Activated CD4-positive, CD25-positive, alpha-beta regulatory T cell treated with anti-CD3 and anti-CD28 coated beads, Interleukin-2, amount 50 U/mL, for 16 hours (primary cell): Measurements from ENCODE around the gene MINDY3.
"Not testable (repeated sequence)": the region's sequence is repeated elsewhere in the genome, so short reads cannot be mapped to it uniquely, and the experiment has no call there.

Experiments used
- DNase-seq: peaks from one replicate; pipeline ENCODE4 v3.0.0-alpha.2; 2020; ENCODE audit warnings: low read depth, low spot score

MINDY3 gene

DNA sequence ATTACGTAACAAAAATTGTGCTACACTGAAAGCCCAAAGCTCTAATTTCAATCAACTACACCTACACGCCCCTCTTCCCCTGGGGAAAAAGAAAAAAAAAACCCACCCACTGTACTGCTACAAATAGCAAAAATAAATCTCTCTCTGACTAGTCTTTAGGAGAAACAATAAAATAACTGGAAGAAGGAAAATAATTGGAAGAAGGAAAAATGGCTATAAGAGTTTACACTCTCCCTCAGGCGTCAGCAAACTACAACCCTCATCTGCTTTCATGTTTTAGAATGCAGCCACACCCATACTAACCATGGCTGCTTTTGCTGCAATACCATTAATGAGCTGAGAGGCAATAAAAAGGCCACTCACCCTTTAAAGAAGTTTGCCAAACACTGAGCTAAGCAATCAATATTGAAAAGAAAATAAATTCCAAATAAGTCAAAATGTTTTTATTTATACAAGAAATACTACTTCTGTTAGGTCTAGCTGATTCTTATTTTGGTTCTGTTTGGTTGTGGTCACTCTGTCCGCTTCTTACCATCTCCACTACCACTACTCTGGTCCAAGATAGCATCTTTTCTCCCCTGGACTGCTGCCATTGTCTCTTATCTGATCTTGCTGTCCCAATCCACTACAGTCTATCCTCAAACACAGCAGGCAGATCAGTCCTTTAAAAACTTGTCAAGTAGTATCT, 3.8 kb downstream of the MINDY3 start:
- no peak for DNase-seq

DNA sequence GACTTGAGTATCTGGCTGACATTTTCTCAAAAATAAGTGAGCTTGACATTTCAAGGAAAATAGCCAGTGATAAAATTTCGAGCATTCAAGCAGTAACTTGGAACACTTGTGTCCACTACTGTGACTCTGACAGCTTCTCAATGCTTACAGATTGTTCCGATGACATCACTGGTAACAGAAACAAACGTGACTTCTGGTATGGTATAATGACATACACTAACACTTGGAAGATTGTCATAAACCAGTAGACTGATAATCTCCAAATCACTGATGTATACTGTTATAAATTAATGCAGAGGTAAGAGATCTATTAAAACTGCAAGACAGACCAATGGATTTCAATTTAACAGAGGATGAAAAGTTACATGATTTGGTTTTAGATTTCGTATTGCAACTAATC, 6.5 kb downstream of the MINDY3 start:
- DNase-seq: no peak

DNA sequence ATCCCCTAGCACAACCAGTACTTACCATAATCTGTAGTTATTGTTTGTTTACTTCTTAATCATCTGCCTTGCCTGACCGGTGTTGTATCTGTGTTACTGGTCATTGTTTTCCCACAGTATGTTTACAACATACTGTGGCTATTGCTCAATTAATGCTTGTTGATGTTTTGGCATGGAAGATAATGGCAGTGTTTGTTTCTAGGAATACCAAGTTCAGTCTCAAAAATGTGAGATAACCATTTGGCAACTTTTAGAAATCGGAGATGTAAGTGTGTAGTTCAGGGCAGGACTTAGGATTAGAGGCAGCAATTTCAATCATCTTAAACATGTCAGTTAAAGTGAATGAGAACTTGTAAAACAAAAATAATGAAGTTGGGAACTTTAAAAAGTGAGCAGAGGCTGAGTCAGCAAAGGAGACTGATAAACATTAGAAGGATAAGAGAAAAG, 8.2 kb downstream of the MINDY3 start:
- no peak for DNase-seq

GRCh38 chr10:15850337-15850978, 9.8 kb downstream of the MINDY3 start:
- DNase-seq: not testable (repeated sequence)

DNA sequence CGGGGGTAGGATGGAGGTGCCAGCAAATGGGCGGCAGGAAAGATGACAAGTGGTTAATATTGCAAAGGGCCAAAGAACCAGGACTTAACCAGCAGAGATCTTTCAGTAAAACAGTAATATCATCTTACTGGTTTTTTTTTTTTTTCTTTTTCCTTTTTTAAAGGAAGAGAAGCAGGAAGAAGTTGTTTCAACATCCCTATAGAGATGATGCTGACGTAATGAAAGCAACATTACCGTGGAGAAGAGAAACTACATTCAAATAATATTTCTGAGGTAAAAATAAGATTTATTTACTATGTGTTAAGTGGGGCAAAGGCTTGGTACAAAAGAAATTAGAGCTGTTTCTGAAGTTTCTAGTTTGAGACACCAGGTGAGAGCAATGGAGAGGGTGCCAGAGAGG, 11.0 kb downstream of the MINDY3 start:
- DNase-seq: no peak

DNA sequence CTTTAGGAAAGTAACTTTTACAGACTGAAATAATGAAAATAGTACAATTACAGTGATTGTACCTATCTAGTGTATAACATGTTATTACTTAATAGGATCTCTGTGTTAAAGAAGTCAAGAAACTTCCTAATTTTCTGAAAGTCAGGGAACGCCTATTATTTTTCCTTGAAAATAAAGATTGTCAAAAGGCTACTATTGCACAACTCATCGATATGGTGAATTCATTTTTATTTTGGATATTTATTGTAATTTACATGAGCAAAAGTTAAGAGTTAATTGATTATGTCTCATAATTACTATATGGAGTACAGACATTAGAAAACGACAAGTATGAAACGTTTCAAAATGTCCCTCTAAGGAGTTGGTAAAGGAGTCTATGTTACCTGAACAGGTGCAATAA, 12.8 kb downstream of the MINDY3 start:
- no peak for DNase-seq

DNA sequence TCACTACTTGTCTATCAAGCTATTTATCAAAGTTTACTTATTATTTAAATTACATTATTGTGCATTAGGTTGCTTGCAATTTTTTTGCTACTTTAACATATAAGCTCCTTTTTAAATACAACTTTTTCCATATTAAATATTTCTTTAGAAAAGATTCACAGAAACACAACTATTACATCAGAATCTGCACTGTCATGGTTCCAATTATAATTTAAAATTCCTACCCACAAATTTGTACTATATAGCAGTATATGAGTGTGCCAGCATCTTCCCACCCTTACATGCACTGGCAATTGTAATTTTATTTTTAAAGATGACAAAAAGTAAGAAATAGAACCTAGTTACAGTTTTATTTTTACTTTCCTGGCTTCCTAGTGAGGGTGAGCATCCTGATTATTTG, 15.8 kb downstream of the MINDY3 start:
- no peak for DNase-seq

DNA sequence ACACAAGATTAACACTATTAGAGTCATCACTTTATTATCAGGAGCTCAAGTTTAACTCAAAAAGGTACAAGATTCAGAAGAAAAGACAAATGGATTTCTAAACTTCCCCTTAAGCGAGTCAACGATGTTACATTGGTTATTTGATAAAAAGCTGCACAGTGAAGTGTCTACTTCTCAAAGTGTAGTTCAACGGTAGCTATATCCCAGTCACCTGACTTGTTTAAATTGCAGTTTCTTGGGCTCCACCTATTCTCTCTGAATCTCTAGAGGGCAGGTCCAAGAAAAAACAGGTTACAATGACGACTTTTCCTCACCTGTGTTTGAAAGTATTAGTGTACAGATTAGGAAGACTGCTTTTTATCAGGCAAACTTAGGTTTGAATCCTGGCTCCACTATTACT, 16.6 kb downstream of the MINDY3 start:
- no peak for DNase-seq

DNA sequence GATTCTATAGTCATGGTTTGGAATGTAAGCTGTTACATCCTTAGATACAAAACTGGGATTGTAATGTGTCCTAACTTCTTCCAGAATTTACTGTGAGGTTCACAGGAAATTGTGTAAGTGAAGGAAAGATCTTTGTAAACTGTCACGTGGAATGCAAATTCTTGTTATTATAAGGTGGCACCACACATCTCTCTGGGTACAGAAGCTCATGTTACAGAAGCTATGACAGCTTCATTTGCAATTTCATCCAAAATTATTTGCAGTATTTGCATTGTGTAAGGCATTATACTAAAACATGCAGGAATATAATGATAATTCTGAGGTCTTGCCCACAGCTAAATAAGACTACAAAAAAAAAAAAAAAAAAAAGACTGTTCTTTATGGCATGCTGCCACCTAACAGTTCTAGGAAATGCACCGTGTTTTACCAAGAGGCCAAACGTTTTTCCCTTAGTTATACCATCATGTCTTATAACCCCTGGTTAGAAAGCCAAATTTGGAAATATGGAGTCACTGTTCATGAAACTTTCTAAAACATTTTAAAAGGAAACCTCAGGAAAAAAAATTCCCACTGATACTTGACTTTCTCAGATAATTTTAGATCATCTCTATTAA, 17.6 kb downstream of the MINDY3 start:
- no peak for DNase-seq

GRCh38 chr10:15841696-15842095, 18.6 kb downstream of the MINDY3 start:
- DNase-seq: no peak

DNA sequence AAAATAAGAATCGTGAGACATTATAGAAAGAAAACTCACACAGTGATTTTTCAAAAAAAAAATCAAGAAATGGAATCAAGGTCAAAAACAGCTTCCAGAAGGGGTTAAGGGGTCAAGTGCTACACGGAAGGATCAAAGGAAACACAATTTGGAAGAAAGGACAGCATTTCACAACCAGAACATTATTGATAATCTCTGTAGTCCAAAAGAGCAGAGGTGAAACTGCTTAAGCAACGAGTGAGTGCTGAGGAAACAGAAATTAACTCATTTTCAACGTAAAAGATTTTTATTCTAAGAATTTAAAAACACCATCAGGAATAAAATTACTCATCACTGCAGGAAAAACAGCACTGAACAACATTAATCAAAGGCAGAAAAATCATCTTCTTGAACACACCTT, 23.5 kb downstream of the MINDY3 start:
- no peak for DNase-seq

GRCh38 chr10:15829495-15829894, 30.8 kb downstream of the MINDY3 start:
- DNase-seq: no peak

DNA sequence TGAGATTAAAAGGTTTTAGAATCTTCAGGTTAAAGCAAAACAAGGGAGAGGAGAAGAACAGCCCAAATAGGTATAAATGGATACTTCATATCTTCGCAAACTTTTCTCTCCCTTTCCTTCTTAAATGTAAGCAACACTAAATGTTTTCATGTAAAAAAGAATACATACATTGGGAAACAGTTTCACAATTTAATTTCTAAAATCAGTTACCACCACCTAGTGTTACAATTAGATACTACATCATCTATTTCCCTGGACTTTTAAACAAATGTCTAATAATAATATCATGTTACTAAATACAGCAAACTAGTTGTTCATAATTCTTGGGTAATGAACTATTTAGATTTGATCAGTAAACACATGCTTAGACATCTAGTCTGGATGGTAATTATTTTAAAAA, 35.8 kb downstream of the MINDY3 start:
- no peak for DNase-seq

DNA sequence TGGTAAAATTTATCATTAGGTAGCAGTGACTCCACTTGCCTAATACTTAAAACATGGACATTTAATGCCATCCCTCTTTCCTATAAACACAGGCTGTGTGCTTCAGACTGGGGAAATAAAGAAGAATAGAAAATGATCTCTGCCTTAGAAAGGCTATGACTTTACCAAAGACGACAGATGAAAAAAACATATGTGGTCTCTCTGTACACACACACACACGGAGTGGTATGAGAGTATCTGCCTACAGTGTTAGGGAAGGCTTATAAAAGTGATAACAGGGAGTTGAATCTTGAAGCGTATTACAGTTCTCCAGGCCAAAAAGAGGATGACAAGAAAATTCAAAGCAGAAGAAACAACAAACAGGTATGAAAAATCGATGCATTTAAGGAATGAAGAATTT, 38.2 kb downstream of the MINDY3 start:
- DNase-seq: no peak

DNA sequence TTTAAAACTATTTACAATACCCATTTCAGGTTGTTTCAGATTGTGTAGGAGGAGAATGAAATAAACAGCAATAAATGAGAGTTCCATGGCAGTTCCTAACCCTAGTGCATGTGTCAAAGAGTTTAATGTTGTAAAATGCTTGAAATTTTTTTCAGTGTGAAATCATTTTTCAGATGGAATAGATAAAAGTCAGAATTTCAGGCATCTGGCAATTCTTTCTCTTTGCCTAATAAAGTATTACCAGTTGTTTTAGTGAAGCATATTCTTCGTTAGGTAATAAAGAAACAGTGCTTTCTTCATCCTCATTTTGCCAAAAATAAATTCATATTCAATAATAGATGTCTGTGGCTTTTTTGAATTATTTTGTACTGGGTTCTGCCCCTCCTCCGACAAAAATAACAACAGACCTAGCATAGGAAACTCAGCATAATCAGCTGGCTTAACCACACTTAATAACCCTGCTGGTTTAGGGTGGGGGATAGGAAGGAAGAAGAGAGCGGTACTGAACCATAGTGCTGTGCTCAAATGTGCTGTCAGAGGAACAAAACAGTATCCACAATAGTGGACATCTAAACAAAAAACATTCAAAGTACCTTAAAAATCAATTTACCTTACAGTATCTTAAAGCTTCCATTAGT, 39.1 kb downstream of the MINDY3 start:
- DNase-seq: no peak

GRCh38 chr10:15817409-15818046, 42.8 kb downstream of the MINDY3 start:
- no peak for DNase-seq

DNA sequence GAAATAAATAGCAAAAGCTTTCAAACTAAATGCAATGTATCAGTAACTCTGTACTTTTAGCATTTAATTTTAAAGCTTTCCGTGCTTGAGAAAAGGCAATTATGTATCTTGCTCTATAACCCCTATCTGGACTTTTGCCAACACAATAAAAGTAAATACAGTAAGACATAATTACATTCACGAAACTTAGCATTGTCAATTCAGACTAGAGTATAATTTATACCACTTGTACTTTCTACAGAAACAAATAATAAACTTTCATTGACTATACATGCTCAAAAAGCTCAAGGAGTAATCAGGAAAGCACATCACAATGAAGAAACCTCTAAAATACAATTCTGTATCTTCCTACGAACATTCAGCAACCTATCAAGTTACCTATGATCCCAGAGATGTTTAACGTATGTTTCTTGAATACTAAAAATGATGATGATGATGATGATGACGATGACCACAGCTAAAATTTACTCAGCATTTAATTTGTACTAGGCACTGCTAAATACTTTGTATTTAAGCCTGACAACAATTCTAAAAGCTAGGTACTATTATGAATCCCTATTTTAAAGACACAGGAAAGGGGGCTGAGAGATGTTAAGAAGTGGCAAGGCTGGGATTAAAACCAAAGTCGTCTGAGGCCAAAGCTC, 44.9 kb downstream of the MINDY3 start:
- no peak for DNase-seq

DNA sequence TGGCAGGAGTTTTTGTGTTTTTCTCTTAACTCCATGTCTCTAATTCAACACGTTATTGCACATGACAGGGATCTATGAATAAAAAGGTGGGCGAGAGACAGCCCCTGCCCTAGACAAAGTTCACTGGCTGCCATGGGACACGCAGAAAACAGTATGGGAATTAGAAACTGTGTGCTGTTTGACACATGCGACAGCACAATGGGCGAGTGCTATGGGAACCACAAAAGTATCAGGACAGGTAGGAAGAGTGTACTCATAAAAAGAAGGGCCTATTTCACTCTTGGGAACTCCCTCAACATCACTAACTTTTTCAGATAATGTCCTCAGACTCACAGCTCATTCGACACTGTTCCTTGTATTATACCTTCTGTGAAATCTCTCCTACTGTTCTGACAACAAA, 45.7 kb downstream of the MINDY3 start:
- DNase-seq: no peak

DNA sequence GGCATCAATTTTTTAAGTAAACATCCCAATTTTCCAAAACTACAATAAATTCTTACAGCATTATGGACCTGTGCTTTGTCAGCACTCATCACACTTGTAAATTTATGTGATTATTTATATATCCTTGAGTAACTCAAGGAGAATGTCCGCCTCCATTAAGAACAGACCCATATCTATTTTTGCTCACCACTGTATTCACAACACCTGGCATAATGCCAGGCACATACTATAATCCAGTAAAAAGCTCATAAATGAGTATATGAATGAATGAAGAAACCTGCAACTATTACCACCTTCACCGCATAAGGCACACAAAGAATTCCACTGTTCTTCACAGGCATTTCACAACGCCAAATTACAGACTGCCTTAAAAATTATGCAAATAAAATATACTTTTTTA, 46.9 kb downstream of the MINDY3 start:
- no peak for DNase-seq

DNA sequence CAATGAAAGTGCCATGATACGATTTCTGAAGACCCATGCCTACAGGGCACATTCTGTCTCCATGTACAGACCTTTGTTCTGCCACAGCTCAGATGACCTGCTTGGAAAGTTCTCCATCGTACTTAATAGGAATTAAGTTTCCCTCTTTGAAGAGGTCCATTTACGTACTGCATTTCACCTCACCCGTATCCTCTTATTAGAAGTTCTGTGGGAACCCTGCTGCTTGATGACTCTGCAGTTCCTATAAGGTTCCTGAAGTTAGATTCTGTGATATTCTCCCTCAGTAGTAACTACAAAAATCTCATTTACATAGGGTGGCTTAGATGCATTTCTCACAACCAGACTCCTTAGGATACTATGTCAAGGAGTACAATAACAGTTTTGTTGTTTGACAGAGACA, 50.9 kb downstream of the MINDY3 start:
- DNase-seq: no peak

DNA sequence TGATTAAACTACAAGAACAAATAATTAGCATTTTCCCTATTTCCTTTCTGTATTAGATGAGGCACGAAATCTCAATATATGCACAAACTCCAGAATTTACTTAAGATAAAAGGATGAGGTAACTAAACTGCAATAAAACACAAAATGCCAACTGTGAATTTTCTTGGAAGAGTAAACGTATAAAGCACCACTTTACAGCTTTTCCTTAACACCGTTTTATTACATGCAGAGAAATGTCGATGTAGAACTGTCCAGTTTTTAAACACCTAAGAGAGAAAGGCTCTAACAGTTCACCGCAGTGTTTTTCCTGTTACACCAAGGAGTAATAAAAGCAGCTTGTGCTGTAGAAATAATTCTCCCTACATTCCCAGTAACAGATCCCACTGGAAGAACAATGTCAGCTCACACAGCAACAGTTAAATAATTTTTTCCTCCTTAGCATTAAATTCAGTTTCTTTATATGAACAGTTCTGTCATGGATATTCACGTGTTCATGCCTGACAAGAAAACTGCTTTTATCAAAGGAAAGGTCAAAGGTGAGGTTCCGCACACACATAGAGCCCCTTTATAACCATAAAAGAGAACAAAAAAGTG, 52.0 kb downstream of the MINDY3 start:
- no peak for DNase-seq
